Measurements from ENCODE around the gene EPHA6. TPM values are rescaled to one million over a fixed set of nuclear protein-coding genes. Genes with fewer than 3 reads are reported as not detected.

The EPHA6 gene
- total and polyA plus RNA-seq, 9 donors, result 2.0 to 20.9 (median 9.2) TPM

DNA sequence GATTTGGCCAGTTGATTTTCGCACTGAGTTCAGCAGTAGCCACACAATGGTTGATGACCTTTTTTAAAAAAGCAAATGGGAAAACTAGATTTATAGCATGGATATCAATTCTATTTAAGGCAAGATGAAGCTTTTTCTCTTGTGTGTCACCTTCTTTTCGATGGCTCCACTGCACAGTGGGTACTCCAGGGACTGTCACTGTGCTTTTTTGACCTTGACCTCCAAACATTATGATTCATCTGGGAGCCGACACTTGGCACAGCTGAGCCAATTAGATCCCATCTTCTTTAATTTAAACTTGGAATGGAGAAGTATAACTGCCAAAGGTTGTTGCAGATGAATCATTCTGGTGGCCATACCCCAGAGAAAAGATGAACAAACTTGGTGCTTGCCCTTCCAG, 367.3 kb downstream of the EPHA6 start:
- WGBS, 3 donors, result 76 to 90% (median 77%) methylated on average over 3 of the region's 3 CpGs

DNA sequence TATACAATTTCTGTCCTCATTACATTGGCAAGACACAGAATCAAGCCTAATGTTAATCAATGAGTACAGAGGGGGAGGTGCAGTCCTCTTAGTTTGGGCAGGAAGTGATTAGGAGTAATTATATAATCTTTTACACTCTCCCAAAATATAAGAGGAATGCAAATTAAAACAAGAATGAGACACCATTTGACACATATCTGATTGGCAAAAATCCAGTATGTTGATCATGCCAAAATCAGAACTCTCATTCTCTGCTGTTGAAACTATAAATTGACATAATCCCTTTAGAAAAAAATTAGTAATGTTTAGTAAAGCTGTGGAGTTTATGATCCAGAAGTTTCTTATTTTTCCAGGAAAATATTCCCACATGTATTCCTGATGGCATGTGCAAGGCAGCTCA, 373.4 kb downstream of the EPHA6 start:
- Histone ChIP-seq H3K27me3 (no peaks in the 10 kb centered on the region), H3K4me3 (no peak overlapping the region), H3K9me3 (no peaks in the 10 kb centered on the region), H3K4me1 (ENCODE audit: insufficient read depth) (no peaks in the 10 kb centered on the region), H3K36me3 (no peaks in the 10 kb centered on the region), H3K27ac (no peak overlapping the region)
- no peak for TF ChIP-seq EP300 (IDR thresholded peaks at IDR 0.05)
- TF ChIP-seq, protein P1, sequence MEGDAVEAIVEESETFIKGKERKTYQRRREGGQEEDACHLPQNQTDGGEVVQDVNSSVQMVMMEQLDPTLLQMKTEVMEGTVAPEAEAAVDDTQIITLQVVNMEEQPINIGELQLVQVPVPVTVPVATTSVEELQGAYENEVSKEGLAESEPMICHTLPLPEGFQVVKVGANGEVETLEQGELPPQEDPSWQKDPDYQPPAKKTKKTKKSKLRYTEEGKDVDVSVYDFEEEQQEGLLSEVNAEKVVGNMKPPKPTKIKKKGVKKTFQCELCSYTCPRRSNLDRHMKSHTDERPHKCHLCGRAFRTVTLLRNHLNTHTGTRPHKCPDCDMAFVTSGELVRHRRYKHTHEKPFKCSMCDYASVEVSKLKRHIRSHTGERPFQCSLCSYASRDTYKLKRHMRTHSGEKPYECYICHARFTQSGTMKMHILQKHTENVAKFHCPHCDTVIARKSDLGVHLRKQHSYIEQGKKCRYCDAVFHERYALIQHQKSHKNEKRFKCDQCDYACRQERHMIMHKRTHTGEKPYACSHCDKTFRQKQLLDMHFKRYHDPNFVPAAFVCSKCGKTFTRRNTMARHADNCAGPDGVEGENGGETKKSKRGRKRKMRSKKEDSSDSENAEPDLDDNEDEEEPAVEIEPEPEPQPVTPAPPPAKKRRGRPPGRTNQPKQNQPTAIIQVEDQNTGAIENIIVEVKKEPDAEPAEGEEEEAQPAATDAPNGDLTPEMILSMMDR (IDR thresholded peaks at IDR 0.05), result no peak
- TF ChIP-seq POLR2A (IDR thresholded peaks at IDR 0.05), result no peak
- DNase-seq, result no peak
- intact Hi-C loops (cut with DNase I), result no loop called here

More for the DNA sequence above, 367.3 kb downstream of the EPHA6 start:
- Histone ChIP-seq H3K36me3 (no peaks in the 10 kb centered on the region), H3K4me3 (no peak overlapping the region), H3K27me3 (no peaks in the 10 kb centered on the region), H3K9me3 (no peaks in the 10 kb centered on the region), H3K27ac (no peak overlapping the region), H3K4me1 (ENCODE audit: insufficient read depth) (no peaks in the 10 kb centered on the region)
- DNase-seq, result no peak
- TF ChIP-seq, protein P1 (IDR thresholded peaks at IDR 0.05), result no peak
- intact Hi-C loops (cut with DNase I), result no loop called here

DNA sequence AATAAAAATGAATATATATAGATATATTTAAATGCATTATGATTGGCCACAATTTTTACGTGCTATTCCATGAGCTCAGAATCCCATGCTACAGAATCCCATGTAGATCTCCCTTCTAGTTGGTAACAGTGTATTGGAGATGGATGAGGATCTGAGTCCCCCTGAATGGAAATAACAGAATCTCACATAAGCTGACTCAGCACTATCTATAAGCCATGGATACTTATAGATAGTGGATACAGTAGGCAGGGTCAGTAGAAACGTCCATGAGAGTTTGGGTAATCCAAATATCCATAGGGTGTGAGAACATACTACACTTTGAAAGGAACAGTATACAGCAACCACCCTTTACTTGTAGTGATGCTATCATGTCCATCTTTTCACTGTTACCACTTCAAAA, 375.4 kb downstream of the EPHA6 start:
- Histone ChIP-seq H3K9me3 (no peaks in the 10 kb centered on the region), H3K27ac (no peak overlapping the region), H3K4me3 (no peak overlapping the region), H3K27me3 (no peaks in the 10 kb centered on the region), H3K36me3 (no peaks in the 10 kb centered on the region), H3K4me1 (ENCODE audit: insufficient read depth) (no peaks in the 10 kb centered on the region)
- TF ChIP-seq, protein P1 (IDR thresholded peaks at IDR 0.05), result no peak
- TF ChIP-seq POLR2A (IDR thresholded peaks at IDR 0.05) (no peak), EP300 (IDR thresholded peaks at IDR 0.05) (no peak)
- no peak for DNase-seq
- WGBS, 3 donors, result 66 to 77% (median 73%) methylated on average over 2 of the region's 2 CpGs
- intact Hi-C loops (cut with DNase I), result no loop called here

DNA sequence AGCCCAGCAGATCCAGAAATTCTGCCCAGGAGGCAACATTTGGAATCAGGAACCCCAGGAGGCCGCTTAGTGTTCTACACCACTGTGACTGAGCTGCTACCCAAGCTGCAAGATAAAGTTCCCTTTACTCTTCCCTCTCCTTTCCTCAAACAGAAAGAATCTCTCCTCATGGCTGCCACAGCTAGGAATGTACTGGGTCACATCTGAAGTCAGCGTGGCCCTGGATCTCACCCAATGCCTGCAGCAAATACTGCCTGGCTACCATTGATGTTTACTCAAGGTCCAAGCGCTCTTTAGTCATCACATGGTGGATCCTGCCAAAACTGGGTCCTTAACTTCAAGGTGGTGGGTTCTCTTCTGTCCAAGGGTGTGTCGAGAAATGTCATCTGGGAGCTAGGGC, 382.7 kb downstream of the EPHA6 start:
- DNase-seq, result no peak
- no peaks in the 10 kb centered on the region for H3K9me3 ChIP-seq
- intact Hi-C loops (cut with DNase I), result no loop called here
- no peaks in the 10 kb centered on the region for H3K4me1 ChIP-seq (ENCODE audit: insufficient read depth)
- no peaks in the 10 kb centered on the region for H3K27me3 ChIP-seq
- 93 to 97% (median 93%) methylated on average over 4 of the region's 4 CpGs for WGBS, 3 donors
- TF ChIP-seq, protein P1 (IDR thresholded peaks at IDR 0.05), result no peak
- no peak for TF ChIP-seq EP300 (IDR thresholded peaks at IDR 0.05)
- TF ChIP-seq POLR2A (IDR thresholded peaks at IDR 0.05), result no peak
- H3K36me3 ChIP-seq, result no peaks in the 10 kb centered on the region
- no peak overlapping the region for H3K27ac ChIP-seq
- no peak overlapping the region for H3K4me3 ChIP-seq

DNA sequence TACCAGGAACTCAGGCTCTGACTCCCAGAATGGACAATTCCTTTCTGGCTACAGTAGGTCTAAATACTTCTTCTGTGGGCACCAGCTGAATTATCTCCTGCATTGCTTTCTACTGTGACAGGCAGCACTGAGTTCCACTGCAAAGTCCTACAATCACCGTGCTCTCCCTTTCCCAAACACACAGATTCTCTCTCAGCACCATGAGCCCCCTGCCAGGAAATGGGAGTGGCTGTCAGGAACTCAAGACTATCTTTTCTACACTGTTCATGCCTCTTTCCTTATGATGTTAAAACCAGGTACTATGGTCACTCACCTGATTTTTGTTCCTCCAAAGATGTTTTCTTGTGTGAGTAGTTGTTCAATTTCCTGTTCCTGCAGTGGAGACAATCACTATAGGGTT, 383.4 kb downstream of the EPHA6 start:
- no peak for DNase-seq
- TF ChIP-seq EP300 (IDR thresholded peaks at IDR 0.05) (no peak), POLR2A (IDR thresholded peaks at IDR 0.05) (no peak)
- TF ChIP-seq, protein P1 (IDR thresholded peaks at IDR 0.05), result no peak
- Histone ChIP-seq H3K9me3 (no peaks in the 10 kb centered on the region), H3K27me3 (no peaks in the 10 kb centered on the region), H3K4me3 (no peak overlapping the region), H3K27ac (no peak overlapping the region), H3K36me3 (no peaks in the 10 kb centered on the region), H3K4me1 (ENCODE audit: insufficient read depth) (no peaks in the 10 kb centered on the region)
- 79 to 89% (median 83%) methylated on average over 1 of the region's 1 CpG for WGBS, 3 donors
- intact Hi-C loops (cut with DNase I), result no loop called here
